Astrocyte (in vitro differentiated cells and primary cell): Measurements from ENCODE around the gene PIK3R3. TPM values are rescaled to one million over a fixed set of nuclear protein-coding genes. Genes with fewer than 3 reads are reported as not detected.

ENCODE experiments used
- DNase-seq: peaks from one replicate; pipeline ENCODE4 v3.0.0-alpha.2; 2010; ENCODE audit warnings: low read depth
- FAIRE-seq: peaks from 2 replicates; lab custom pipeline; 2011; peaks lifted over from hg19 to GRCh38; lab: Jason Lieb, UNC
- H2AFZ ChIP-seq: 2 replicates; pipeline ENCODE4 v1.6.0; 2012; ENCODE audit warnings: low read depth, low read length, inconsistent platforms
- H3K27ac ChIP-seq: 2 replicates; pipeline ENCODE4 v1.5.1; 2011; ENCODE audit warnings: low read depth, low read length, inconsistent platforms
- H3K27me3 ChIP-seq: 2 replicates; pipeline ENCODE4 v1.6.0; 2011; ENCODE audit warnings: low read length, inconsistent platforms; ENCODE audit not compliant: insufficient read depth
- H3K36me3 ChIP-seq: 2 replicates; pipeline ENCODE4 v1.5.1; 2011; ENCODE audit warnings: low read length, inconsistent platforms; ENCODE audit not compliant: insufficient read depth
- H3K4me1 ChIP-seq: 2 replicates; pipeline ENCODE4 v1.5.1; 2011; ENCODE audit warnings: low read length, inconsistent platforms; ENCODE audit not compliant: insufficient read depth
- H3K4me2 ChIP-seq: 2 replicates; pipeline ENCODE4 v1.6.0; 2012; ENCODE audit warnings: low read length, inconsistent platforms
- H3K4me3 ChIP-seq: 2 replicates; pipeline ENCODE4 v1.5.1; 2011; ENCODE audit warnings: low read depth, mild to moderate bottlenecking, low read length, inconsistent platforms; ENCODE audit not compliant: insufficient read depth
- H3K79me2 ChIP-seq: 2 replicates; pipeline ENCODE4 v1.6.0; 2012; ENCODE audit warnings: mild to moderate bottlenecking, low read length, inconsistent platforms; ENCODE audit not compliant: insufficient read depth
- H3K9ac ChIP-seq: 2 replicates; pipeline ENCODE4 v1.6.0; 2012; ENCODE audit warnings: mild to moderate bottlenecking, low read length, inconsistent platforms
- H3K9me3 ChIP-seq: 2 replicates; pipeline ENCODE4 v1.5.1; 2012; ENCODE audit warnings: low read depth, mild to moderate bottlenecking, low read length, inconsistent platforms; ENCODE audit not compliant: insufficient read depth
- H4K20me1 ChIP-seq: 2 replicates; pipeline ENCODE4 v1.6.0; 2012; ENCODE audit warnings: low read length, inconsistent platforms; ENCODE audit not compliant: insufficient read depth
- H3K27ac Mint-ChIP-seq: one replicate; pipeline ENCODE4 v1.8.0; 2021; ENCODE audit warnings: mild to moderate bottlenecking, mixed read lengths; ENCODE audit not compliant: unreplicated experiment
- H3K27me3 Mint-ChIP-seq: one replicate; pipeline ENCODE4 v1.8.0; 2021; ENCODE audit warnings: low read depth, mixed read lengths; ENCODE audit not compliant: unreplicated experiment
- H3K36me3 Mint-ChIP-seq: one replicate; pipeline ENCODE4 v1.8.0; 2021; ENCODE audit warnings: low read depth, mixed read lengths; ENCODE audit not compliant: unreplicated experiment
- H3K4me1 Mint-ChIP-seq: one replicate; pipeline ENCODE4 v1.8.0; 2021; ENCODE audit warnings: low read depth, mixed read lengths; ENCODE audit not compliant: unreplicated experiment
- H3K4me3 Mint-ChIP-seq: one replicate; pipeline ENCODE4 v1.8.0; 2021; ENCODE audit warnings: mild to moderate bottlenecking, moderate library complexity, mixed read lengths; ENCODE audit not compliant: unreplicated experiment
- H3K9me3 Mint-ChIP-seq: one replicate; pipeline ENCODE4 v1.8.0; 2021; ENCODE audit warnings: mild to moderate bottlenecking, mixed read lengths; ENCODE audit not compliant: unreplicated experiment
- CTCF ChIP-seq: IDR thresholded peaks from 2 replicates; pipeline ENCODE4 v1.5.1; 2011; ENCODE audit warnings: low read depth, mild to moderate bottlenecking, inconsistent platforms, low read length, moderate library complexity; ENCODE audit not compliant: insufficient read depth
- EZH2 ChIP-seq: IDR thresholded peaks from 2 replicates; pipeline ENCODE4 v1.6.1; 2012; ENCODE audit warnings: mild to moderate bottlenecking, low read length, inconsistent platforms; ENCODE audit not compliant: insufficient read depth
- total RNA-seq: library from RNA; stranded (reverse); gene quantifications from 2 replicates; pipeline ENCODE4 v1.2.1, GENCODE V29; 2021

The PIK3R3 gene
- total RNA-seq, 1 donor from 2014 or later = 68.4 TPM

- H3K36me3 Mint-ChIP-seq = peaks cover 4% of the 10 kb centered on the region
- no peak for FAIRE-seq
- Histone ChIP-seq H3K9me3 (no peaks in the 10 kb centered on the region), H3K9ac (no peak overlapping the region), H3K27me3 (peaks cover 28% of the 10 kb centered on the region), H3K79me2 (no peaks in the 10 kb centered on the region), H4K20me1 (no peaks in the 10 kb centered on the region), H3K27ac (no peak overlapping the region), H2AFZ (peak overlapping the region; percentile 73), H3K4me3 (peak overlapping the region; percentile 48), H3K36me3 (no peaks in the 10 kb centered on the region), H3K4me1 (no peaks in the 10 kb centered on the region), H3K4me2 (peak overlapping the region; percentile 86)
- TF ChIP-seq CTCF = no peak
- peak; percentile 30 for TF ChIP-seq EZH2
- no peak for DNase-seq
- no peak overlapping the region for H3K27ac Mint-ChIP-seq
- no peaks in the 10 kb centered on the region for H3K4me1 Mint-ChIP-seq
- peaks cover 1% of the 10 kb centered on the region for H3K9me3 Mint-ChIP-seq
- H3K4me3 Mint-ChIP-seq = no peak overlapping the region
- peaks cover 52% of the 10 kb centered on the region for H3K27me3 Mint-ChIP-seq
Measured at GRCh38 chr1:46166521-46167462, 34.4 kb upstream of the PIK3R3 start.

DNA sequence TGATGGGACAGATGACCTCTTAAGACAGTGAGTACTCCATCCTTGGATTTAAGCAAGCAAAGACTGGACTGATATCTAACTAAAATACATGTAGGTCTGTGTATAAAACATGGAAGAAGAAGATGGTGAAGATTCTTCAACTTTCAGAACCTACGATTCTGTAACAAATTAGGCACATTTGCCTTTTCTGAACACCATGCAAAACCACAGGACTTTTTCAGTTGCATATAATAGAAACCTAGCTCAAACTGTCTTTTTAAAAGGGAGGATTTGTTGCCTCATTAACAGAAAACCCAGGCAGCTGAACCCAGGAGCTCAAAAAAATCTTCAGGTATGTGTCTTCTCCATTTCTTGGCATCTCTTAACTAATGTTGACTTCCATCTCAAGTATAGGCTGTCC is 27.8 kb upstream of the PIK3R3 start:
- H3K4me3 Mint-ChIP-seq = no peak overlapping the region
- Histone ChIP-seq H3K9me3 (no peaks in the 10 kb centered on the region), H3K27ac (no peak overlapping the region), H3K9ac (no peak overlapping the region), H3K4me1 (no peaks in the 10 kb centered on the region), H3K27me3 (peaks cover 11% of the 10 kb centered on the region), H2AFZ (no peak overlapping the region), H3K4me3 (no peak overlapping the region), H3K36me3 (no peaks in the 10 kb centered on the region), H3K79me2 (no peaks in the 10 kb centered on the region), H3K4me2 (no peak overlapping the region), H4K20me1 (no peaks in the 10 kb centered on the region)
- peaks cover 9% of the 10 kb centered on the region for H3K27me3 Mint-ChIP-seq
- FAIRE-seq (no peak), DNase-seq (no peak)
- TF ChIP-seq CTCF (no peak), EZH2 (no peak)
- peaks cover 1% of the 10 kb centered on the region for H3K9me3 Mint-ChIP-seq
- no peak overlapping the region for H3K27ac Mint-ChIP-seq
- no peaks in the 10 kb centered on the region for H3K4me1 Mint-ChIP-seq
- H3K36me3 Mint-ChIP-seq = peaks cover 2% of the 10 kb centered on the region

- DNase-seq (no peak), FAIRE-seq (no peak)
- H4K20me1 ChIP-seq = no peaks in the 10 kb centered on the region
- H3K27ac Mint-ChIP-seq = no peak overlapping the region
- H3K4me3 Mint-ChIP-seq = no peak overlapping the region
- no peak overlapping the region for H2AFZ ChIP-seq
- no peak for TF ChIP-seq CTCF
- no peak for TF ChIP-seq EZH2
- no peaks in the 10 kb centered on the region for H3K9me3 Mint-ChIP-seq
- H3K9me3 ChIP-seq = no peaks in the 10 kb centered on the region
- H3K4me1 ChIP-seq = no peaks in the 10 kb centered on the region
- H3K27me3 Mint-ChIP-seq = peaks cover 4% of the 10 kb centered on the region
- no peaks in the 10 kb centered on the region for H3K36me3 ChIP-seq
- peaks cover 8% of the 10 kb centered on the region for H3K27me3 ChIP-seq
- H3K79me2 ChIP-seq = no peaks in the 10 kb centered on the region
- H3K9ac ChIP-seq = no peak overlapping the region
- no peak overlapping the region for H3K27ac ChIP-seq
- no peak overlapping the region for H3K4me3 ChIP-seq
- H3K36me3 Mint-ChIP-seq = no peaks in the 10 kb centered on the region
- H3K4me2 ChIP-seq = no peak overlapping the region
- H3K4me1 Mint-ChIP-seq = no peaks in the 10 kb centered on the region
Measured at GRCh38 chr1:46159516-46159915, 27.1 kb upstream of the PIK3R3 start.
